ENCODE results near the gene LPP. TPM values are rescaled to one million over a fixed set of nuclear protein-coding genes. Genes with fewer than 3 reads are reported as not detected.
A peak's percentile ranks its signal among the peaks of the same experiment; 100 is the strongest.

Gene LPP
- total and polyA plus RNA-seq, 2 donors (not counting 1 experiment from before 2014, with no cell fraction given) = 7.6 to 81.7 TPM

- peaks cover 0 to 9% (median 3%) of the 10 kb centered on the region in 3 donors for H3K9me3 ChIP-seq (ENCODE audit: control extremely low read depth in 1 of 3, control insufficient read depth in 2 of 3, insufficient read depth in 1 of 3, low read length in 2 of 3)
- WGBS (ENCODE audit: insufficient coverage) = no CpG with 5 or more reads among the region's 9 CpGs
- ChIA-PET CTCF (interaction anchor here (0.5 to 3.4 kb wide), 7 partner anchors 17 to 1350 kb away, joined by 3 to 24 read pairs (median 3); partner anchors contain the start of gene BCL6), POLR2A (interaction anchor here (0.9 kb wide), 1 partner anchor 9 kb away, joined by 4 read pairs; no protein-coding TSS in a partner anchor)
- intact Hi-C loops (cut with micrococcal nuclease) = loop anchor here (2.0 to 10.0 kb wide), 5 partner anchors 146 to 839 kb away; partner anchors contain the start of gene BCL6
- ATAC-seq (ENCODE audit: low read depth) (peak; percentile 29), DNase-seq (peak; percentile 37)
- H3K4me3 ChIP-seq (ENCODE audit: control extremely low read depth in 1 of 5, extremely low read depth in 1 of 5, insufficient read depth in 1 of 5, low read depth in 2 of 5, low read length in 4 of 5) = peak overlapping the region in 1 of 5 experiments; percentile 13
- Mint-ChIP-seq H3K27me3 (no peaks in the 10 kb centered on the region), H3K27ac (no peak overlapping the region), H3K4me1 (peaks cover 33% of the 10 kb centered on the region), H3K4me3 (no peak overlapping the region), H3K9me3 (ENCODE audit: insufficient read depth) (no peaks in the 10 kb centered on the region)
- peaks cover 50 to 57% of the 10 kb centered on the region in 2 donors for H3K4me1 ChIP-seq (ENCODE audit: control insufficient read depth in 2 of 2, insufficient read depth in 2 of 2, low read length in 2 of 2)
- H3K4me2 ChIP-seq (replicated peaks; ENCODE audit: low read depth, low read length, poor library complexity, severe bottlenecking) = peak overlapping the region; percentile 58
- H3K27me3 ChIP-seq (replicated peaks in 1 of 4; ENCODE audit: control extremely low read depth in 1 of 4, control insufficient read depth in 3 of 4, insufficient read depth in 4 of 4, low read length in 3 of 4) = no peaks in the 10 kb centered on the region
- H4K20me1 ChIP-seq (ENCODE audit: control insufficient read depth, insufficient read depth, low read length, poor library complexity, severe bottlenecking) = no peaks in the 10 kb centered on the region
- no peak overlapping the region for H2AFZ ChIP-seq (ENCODE audit: insufficient read depth, low read depth, low read length, poor library complexity, severe bottlenecking)
- H3K27ac ChIP-seq (ENCODE audit: low read length in 2 of 2) = peak overlapping the region; percentile 6 to 73
- no peak for TF ChIP-seq EZH2 (IDR thresholded peaks at IDR 0.05; ENCODE audit: borderline replicate concordance, insufficient read depth, low read depth, low read length, poor library complexity, severe bottlenecking)
- TF ChIP-seq CTCF (IDR thresholded peaks at IDR 0.05) = no peak
- peak overlapping the region; percentile 38 for H3K9ac ChIP-seq (ENCODE audit: low read length)
- no peaks in the 10 kb centered on the region for H3K79me2 ChIP-seq (ENCODE audit: control insufficient read depth, insufficient read depth, low read length)
- H3K36me3 ChIP-seq (replicated peaks in 1 of 2; ENCODE audit: control extremely low read depth in 1 of 2, control insufficient read depth in 1 of 2, extremely low read depth in 1 of 2, insufficient read depth in 2 of 2, low read length in 1 of 2) = no peaks in the 10 kb centered on the region
Observed at GRCh38 chr3:188583341-188584161, 429.6 kb downstream of the LPP start.

GRCh38 chr3:188584162-188584529 is 430.2 kb downstream of the LPP start:
- Mint-ChIP-seq H3K4me1 (peaks cover 32% of the 10 kb centered on the region), H3K9me3 (ENCODE audit: insufficient read depth) (no peaks in the 10 kb centered on the region), H3K27me3 (no peaks in the 10 kb centered on the region), H3K27ac (no peak overlapping the region), H3K4me3 (no peak overlapping the region)
- peak overlapping the region; percentile 38 for H3K9ac ChIP-seq (ENCODE audit: low read length)
- peak overlapping the region; percentile 58 for H3K4me2 ChIP-seq (replicated peaks; ENCODE audit: low read depth, low read length, poor library complexity, severe bottlenecking)
- no peak overlapping the region for H2AFZ ChIP-seq (ENCODE audit: insufficient read depth, low read depth, low read length, poor library complexity, severe bottlenecking)
- TF ChIP-seq EZH2 (IDR thresholded peaks at IDR 0.05; ENCODE audit: borderline replicate concordance, insufficient read depth, low read depth, low read length, poor library complexity, severe bottlenecking) = no peak
- TF ChIP-seq CTCF (IDR thresholded peaks at IDR 0.05) = no peak
- H3K79me2 ChIP-seq (ENCODE audit: control insufficient read depth, insufficient read depth, low read length) = no peaks in the 10 kb centered on the region
- H3K9me3 ChIP-seq (ENCODE audit: control extremely low read depth in 1 of 3, control insufficient read depth in 2 of 3, insufficient read depth in 1 of 3, low read length in 2 of 3) = peaks cover 0 to 9% (median 3%) of the 10 kb centered on the region in 3 donors
- DNase-seq = no peak
- CTCF ChIA-PET = interaction anchor here (0.5 to 3.4 kb wide), 6 partner anchors 17 to 1349 kb away, joined by 3 to 24 read pairs (median 4); partner anchors contain the start of gene BCL6
- H3K36me3 ChIP-seq (replicated peaks in 1 of 2; ENCODE audit: control extremely low read depth in 1 of 2, control insufficient read depth in 1 of 2, extremely low read depth in 1 of 2, insufficient read depth in 2 of 2, low read length in 1 of 2) = no peaks in the 10 kb centered on the region
- peak overlapping the region; percentile 6 to 73 for H3K27ac ChIP-seq (ENCODE audit: low read length in 2 of 2)
- intact Hi-C loops (cut with micrococcal nuclease) = loop anchor here (5.0 to 10.0 kb wide), 4 partner anchors 147 to 609 kb away; no protein-coding TSS in a partner anchor
- POLR2A ChIA-PET = interaction anchor here (0.9 kb wide), 1 partner anchor 10 kb away, joined by 4 read pairs; no protein-coding TSS in a partner anchor
- H4K20me1 ChIP-seq (ENCODE audit: control insufficient read depth, insufficient read depth, low read length, poor library complexity, severe bottlenecking) = no peaks in the 10 kb centered on the region
- H3K4me3 ChIP-seq (ENCODE audit: control extremely low read depth in 1 of 5, extremely low read depth in 1 of 5, insufficient read depth in 1 of 5, low read depth in 2 of 5, low read length in 4 of 5) = peak overlapping the region in 1 of 5 experiments; percentile 13
- no peak for ATAC-seq (ENCODE audit: low read depth)
- H3K27me3 ChIP-seq (replicated peaks in 1 of 4; ENCODE audit: control extremely low read depth in 1 of 4, control insufficient read depth in 3 of 4, insufficient read depth in 4 of 4, low read length in 3 of 4) = no peaks in the 10 kb centered on the region
- WGBS (ENCODE audit: insufficient coverage) = 33% methylated on average over 3 of the region's 4 CpGs
- peaks cover 49 to 53% of the 10 kb centered on the region in 2 donors for H3K4me1 ChIP-seq (ENCODE audit: control insufficient read depth in 2 of 2, insufficient read depth in 2 of 2, low read length in 2 of 2)
